GM12878 (cell line): ENCODE results near the gene BMF.

Experiments
- HDAC2 ChIP-seq: fragments of 200-600 bp; sonication (generic); IDR thresholded peaks from 2 replicates; pipeline ENCODE4 v1.6.1; 2017
- MXI1 ChIP-seq: fragments of 150-350 bp; IDR thresholded peaks from 2 replicates; pipeline ENCODE4 v1.6.1; 2011; ENCODE audit warnings: low read depth, mild to moderate bottlenecking, inconsistent platforms, low read length, improper control_type of control experiment
- POLR2A ChIP-seq: IDR thresholded peaks from 2 replicates; pipeline ENCODE4 v1.6.1; 2011; ENCODE audit warnings: low read depth, mild to moderate bottlenecking, low read length
- SP1 ChIP-seq: IDR thresholded peaks from one replicate; pipeline ENCODE4 v1.6.1; 2011; ENCODE audit warnings: low read depth, low read length
- SUZ12 ChIP-seq: fragments of 200-600 bp; sonication (generic); IDR thresholded peaks from one replicate; pipeline ENCODE4 v1.6.1; 2018; ENCODE audit warnings: antibody characterized with exemption, mild to moderate bottlenecking; ENCODE audit not compliant: unreplicated experiment
- TCF12 ChIP-seq: IDR thresholded peaks from 2 replicates; pipeline ENCODE4 v1.6.1; 2011; ENCODE audit warnings: low read depth, mild to moderate bottlenecking, low read length
- TF ChIP-seq, protein P1 (sequence below): IDR thresholded peaks from 2 replicates; pipeline ENCODE4 v1.6.1; 2012; ENCODE audit warnings: low read depth, low read length, improper control_type of control experiment
- TF ChIP-seq, protein P2 (sequence below): IDR thresholded peaks from 2 replicates; pipeline ENCODE4 v1.6.1; 2011; ENCODE audit warnings: borderline replicate concordance, low read depth, mild to moderate bottlenecking, moderate library complexity, low read length; ENCODE audit not compliant: insufficient read depth, poor library complexity, severe bottlenecking
- TF ChIP-seq, protein P3 (sequence below), 3 experiments: IDR thresholded peaks in 2 of 3; conservative IDR thresholded peaks in 1 of 3; 2 replicates each; pipeline ENCODE4 v1.5.1; 2011; ENCODE audit warnings: low read depth in 3 of 3, low read length in 3 of 3, mild to moderate bottlenecking in 3 of 3, control low read depth in 2 of 3, moderate library complexity in 2 of 3, inconsistent platforms in 1 of 3, mixed read lengths in 1 of 3; ENCODE audit not compliant: control insufficient read depth in 2 of 3, insufficient read depth in 1 of 3; ENCODE audit errors: extremely low read depth in 1 of 3
- TF ChIP-seq, protein P4 (sequence below): fragments of 450-650 bp; formaldehyde crosslinking; IDR thresholded peaks from 2 replicates; pipeline ENCODE4 v1.4.0; 2022; ENCODE audit warnings: mild to moderate bottlenecking, moderate library complexity
- TF ChIP-seq, protein P5 (sequence below): IDR thresholded peaks from 2 replicates; pipeline ENCODE4 v1.6.1; 2011; ENCODE audit warnings: borderline replicate concordance, low read depth, mild to moderate bottlenecking, moderate library complexity, mixed read lengths, low read length; ENCODE audit not compliant: insufficient read depth; ENCODE audit errors: extremely low read length

DNA sequence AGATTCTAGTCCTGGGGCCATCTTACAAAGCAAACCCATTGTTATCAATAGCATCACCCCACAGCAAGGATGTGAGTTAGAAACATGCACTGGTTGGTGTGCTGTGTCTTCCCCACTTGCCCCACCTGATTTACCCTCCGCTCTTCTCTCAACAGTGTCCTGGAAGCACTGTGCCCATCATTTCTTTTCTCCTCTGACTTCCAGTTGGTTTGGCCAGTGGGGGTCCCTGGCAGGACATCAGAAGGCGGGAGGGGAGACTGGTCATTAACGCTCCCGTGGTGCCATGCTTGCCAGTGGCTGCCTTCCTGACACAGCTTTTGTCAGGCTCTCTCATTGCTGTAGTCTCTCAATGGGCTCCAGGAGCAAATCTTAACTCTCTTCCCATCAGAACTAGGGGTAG is 40.7 kb upstream of the BMF start:
- TF ChIP-seq TCF12 = no peak
- TF ChIP-seq, protein P1, sequence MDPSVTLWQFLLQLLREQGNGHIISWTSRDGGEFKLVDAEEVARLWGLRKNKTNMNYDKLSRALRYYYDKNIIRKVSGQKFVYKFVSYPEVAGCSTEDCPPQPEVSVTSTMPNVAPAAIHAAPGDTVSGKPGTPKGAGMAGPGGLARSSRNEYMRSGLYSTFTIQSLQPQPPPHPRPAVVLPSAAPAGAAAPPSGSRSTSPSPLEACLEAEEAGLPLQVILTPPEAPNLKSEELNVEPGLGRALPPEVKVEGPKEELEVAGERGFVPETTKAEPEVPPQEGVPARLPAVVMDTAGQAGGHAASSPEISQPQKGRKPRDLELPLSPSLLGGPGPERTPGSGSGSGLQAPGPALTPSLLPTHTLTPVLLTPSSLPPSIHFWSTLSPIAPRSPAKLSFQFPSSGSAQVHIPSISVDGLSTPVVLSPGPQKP = no peak
- no peak for TF ChIP-seq POLR2A
- TF ChIP-seq, protein P2, sequence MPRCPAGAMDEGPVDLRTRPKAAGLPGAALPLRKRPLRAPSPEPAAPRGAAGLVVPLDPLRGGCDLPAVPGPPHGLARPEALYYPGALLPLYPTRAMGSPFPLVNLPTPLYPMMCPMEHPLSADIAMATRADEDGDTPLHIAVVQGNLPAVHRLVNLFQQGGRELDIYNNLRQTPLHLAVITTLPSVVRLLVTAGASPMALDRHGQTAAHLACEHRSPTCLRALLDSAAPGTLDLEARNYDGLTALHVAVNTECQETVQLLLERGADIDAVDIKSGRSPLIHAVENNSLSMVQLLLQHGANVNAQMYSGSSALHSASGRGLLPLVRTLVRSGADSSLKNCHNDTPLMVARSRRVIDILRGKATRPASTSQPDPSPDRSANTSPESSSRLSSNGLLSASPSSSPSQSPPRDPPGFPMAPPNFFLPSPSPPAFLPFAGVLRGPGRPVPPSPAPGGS = no peak
- TF ChIP-seq, protein P3, sequence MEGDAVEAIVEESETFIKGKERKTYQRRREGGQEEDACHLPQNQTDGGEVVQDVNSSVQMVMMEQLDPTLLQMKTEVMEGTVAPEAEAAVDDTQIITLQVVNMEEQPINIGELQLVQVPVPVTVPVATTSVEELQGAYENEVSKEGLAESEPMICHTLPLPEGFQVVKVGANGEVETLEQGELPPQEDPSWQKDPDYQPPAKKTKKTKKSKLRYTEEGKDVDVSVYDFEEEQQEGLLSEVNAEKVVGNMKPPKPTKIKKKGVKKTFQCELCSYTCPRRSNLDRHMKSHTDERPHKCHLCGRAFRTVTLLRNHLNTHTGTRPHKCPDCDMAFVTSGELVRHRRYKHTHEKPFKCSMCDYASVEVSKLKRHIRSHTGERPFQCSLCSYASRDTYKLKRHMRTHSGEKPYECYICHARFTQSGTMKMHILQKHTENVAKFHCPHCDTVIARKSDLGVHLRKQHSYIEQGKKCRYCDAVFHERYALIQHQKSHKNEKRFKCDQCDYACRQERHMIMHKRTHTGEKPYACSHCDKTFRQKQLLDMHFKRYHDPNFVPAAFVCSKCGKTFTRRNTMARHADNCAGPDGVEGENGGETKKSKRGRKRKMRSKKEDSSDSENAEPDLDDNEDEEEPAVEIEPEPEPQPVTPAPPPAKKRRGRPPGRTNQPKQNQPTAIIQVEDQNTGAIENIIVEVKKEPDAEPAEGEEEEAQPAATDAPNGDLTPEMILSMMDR (IDR thresholded peaks at IDR 0.05 in 2 of 3, conservative IDR thresholded peaks at IDR 0.05 in 1 of 3; ENCODE audit: control insufficient read depth in 2 of 3, extremely low read depth in 1 of 3, insufficient read depth in 1 of 3, low read depth in 3 of 3, low read length in 3 of 3) = no peak
- TF ChIP-seq SUZ12 = no peak
- no peak for TF ChIP-seq MXI1
- TF ChIP-seq, protein P4, sequence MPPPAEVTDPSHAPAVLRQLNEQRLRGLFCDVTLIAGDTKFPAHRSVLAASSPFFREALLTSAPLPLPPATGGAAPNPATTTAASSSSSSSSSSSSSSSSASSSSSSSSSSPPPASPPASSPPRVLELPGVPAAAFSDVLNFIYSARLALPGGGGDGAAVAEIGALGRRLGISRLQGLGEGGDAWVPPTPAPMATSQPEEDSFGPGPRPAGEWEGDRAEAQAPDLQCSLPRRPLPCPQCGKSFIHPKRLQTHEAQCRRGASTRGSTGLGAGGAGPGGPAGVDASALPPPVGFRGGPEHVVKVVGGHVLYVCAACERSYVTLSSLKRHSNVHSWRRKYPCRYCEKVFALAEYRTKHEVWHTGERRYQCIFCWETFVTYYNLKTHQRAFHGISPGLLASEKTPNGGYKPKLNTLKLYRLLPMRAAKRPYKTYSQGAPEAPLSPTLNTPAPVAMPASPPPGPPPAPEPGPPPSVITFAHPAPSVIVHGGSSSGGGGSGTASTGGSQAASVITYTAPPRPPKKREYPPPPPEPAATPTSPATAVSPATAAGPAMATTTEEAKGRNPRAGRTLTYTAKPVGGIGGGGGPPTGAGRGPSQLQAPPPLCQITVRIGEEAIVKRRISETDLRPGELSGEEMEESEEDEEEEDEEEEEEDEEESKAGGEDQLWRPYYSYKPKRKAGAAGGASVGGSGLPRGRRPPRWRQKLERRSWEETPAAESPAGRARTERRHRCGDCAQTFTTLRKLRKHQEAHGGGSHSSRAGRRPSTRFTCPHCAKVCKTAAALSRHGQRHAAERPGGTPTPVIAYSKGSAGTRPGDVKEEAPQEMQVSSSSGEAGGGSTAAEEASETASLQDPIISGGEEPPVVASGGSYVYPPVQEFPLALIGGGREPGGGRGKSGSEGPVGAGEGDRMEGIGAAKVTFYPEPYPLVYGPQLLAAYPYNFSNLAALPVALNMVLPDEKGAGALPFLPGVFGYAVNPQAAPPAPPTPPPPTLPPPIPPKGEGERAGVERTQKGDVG (CRISPR knock-in tag) = no peak
- no peak for TF ChIP-seq SP1
- TF ChIP-seq, protein P5, sequence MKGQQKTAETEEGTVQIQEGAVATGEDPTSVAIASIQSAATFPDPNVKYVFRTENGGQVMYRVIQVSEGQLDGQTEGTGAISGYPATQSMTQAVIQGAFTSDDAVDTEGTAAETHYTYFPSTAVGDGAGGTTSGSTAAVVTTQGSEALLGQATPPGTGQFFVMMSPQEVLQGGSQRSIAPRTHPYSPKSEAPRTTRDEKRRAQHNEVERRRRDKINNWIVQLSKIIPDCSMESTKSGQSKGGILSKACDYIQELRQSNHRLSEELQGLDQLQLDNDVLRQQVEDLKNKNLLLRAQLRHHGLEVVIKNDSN = no peak
- no peak for TF ChIP-seq HDAC2
